HG02623 (cell line): ENCODE results near the gene IDH2.
"Not testable (repeated sequence)": the region's sequence is repeated elsewhere in the genome, so short reads cannot be mapped to it uniquely, and the experiment has no call there.

Experiments used
- ATAC-seq: cut with Tn5 transposase; IDR thresholded peaks from one replicate; pipeline ENCODE4 v1.9.1; 2021; ENCODE audit warnings: moderate library complexity; ENCODE audit not compliant: unreplicated experiment

Gene IDH2

DNA sequence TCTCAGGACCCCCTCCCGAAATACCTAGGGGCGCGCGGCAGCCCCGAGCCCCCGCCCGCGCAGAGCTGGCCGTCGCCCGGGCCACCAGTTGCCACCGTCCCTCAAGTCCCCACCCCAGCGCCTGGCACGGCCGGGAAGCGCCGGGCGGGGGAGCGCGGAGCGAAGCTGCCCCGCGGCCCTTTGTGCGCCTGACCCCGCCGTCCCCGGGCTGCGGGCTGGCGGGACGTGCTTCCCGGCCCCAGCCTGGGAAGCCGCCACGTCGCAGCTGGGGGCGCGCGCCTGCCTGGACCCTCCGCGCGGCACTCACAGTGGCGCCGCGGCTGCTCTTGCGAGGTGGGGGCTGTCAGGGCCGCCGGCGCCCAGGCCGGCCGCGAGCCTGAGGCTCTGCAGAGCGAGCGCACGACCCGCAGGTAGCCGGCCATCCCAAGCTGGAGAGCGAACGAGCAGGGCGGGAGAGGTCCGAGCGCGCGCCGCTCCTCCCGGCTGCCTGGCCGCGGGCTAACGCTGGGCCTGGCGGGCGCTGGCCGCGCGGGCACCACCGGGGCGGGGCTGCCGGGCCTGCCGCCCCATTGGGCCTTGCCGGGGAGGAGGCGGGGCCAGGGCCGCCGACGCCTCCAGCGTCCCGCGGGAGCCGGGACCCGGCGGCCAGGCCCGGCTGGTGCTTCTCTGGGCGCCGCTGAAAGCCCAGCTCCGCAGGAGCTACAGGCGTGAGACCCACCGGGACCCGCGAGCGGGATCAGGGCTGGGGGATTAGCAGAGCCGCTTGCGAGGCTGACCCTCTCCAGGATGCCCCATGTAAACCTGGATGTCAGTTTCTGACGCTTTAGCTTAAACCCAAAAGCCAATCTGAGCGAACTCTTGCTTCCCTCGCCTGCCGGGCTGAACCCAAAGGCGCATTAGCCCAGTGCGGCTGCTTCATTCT, at the start of gene IDH2:
Gene IDH2 (minus strand): TSS at position 500 of the 922 bp plus-strand sequence. CDS start 78 bp downstream, at position 422.
- peak; percentile 65 for ATAC-seq

DNA sequence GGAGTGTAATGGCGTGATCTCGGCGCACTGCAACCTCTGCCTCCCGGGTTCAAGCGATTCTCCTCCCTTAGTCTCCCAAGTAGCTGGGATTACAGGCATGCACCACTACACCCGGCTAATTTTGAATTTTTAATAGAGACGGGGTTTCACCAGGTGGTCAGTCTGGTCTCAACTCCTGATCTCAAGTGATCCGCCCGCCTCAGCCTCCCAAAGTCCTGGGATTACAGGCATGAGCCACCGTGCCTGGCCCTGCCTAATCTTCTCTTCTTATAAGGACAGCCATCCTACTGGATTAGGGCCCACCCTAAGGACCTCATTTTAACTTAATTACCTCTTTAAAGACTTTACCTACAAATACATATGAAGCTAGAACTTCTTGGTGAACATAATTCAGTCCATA, 48.3 kb upstream of the IDH2 start:
- not testable (repeated sequence) for ATAC-seq

DNA sequence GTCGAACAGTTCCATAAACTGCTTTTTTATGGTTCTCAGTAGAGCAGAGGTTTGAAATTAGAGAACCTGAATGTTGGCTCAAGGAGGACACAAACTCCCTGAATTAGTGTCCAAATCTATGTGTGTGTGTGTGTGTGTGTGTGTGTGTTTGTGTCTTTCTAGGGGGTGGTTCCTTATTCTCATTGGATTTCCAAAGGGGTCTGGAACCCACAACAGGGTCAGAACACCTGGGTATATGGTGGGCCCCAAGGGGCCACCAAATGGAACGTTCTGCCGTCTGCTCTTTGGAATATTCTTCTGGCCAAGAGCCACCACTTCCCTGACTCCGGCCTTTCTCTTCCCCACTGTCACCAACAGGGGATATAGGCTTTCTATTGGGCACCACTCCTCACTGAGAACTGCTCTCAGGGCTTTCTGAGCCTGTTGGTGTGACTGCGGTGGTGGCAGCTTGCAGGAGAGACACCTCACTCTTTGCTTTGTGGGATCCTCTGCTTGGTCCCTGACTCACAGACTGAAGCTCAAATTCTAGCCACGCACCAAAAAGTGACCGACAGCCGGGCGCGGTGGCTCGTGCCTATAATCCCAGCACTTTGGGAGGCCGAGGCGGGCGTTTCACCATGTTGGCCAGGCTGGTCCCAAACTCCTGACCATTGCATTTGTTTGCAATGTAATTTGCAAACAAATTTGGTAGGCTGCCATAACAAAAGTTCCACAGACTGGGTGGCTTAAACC, 47.5 kb upstream of the IDH2 start:
- ATAC-seq, result no peak

DNA sequence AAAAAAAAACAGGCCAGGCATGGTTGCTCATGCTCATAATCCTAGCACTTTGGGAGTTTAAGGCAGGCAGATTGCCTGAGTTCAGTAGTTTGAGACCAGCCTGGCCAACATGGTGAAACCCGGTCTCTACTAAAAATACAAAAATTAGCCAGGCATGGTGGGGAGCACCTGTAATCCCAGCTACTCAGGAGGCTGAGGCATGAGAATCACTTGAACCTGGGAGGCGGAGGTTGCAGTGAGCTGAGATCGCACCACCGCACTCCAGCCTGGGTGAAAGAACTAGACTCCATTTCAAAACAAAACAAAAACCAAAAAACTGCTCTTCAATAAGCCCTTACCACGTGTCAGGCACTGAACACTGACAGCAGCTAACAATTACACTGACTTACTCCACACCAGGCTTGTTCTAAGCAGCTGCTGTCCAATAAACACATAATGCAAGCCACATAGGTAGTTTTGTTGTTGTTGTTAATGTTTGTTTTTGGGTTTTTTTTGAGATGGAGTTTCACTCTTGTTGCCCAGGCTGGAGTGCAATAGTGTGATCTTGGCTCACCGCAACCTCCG, 44.0 kb upstream of the IDH2 start:
- ATAC-seq, result not testable (repeated sequence)

DNA sequence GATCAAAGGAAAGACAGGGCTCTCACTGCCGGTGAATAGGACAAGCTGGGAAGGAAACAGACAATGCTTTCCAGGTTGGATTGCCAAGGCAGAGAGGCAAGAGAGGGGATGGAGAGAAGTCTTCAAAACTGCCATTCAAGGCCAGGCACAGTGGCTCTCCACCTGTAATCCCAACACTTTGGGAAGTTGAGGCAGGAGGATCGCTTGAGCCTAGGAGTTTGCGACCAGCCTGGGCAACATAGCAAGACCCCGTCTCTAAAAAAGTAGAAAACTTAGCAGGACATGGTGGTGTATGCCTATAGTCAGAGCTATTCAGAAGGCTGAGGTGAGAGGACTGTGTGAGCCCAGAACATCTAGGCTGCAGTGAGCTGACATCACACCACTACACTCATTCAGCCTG, 43.5 kb upstream of the IDH2 start:
- ATAC-seq, result no peak

DNA sequence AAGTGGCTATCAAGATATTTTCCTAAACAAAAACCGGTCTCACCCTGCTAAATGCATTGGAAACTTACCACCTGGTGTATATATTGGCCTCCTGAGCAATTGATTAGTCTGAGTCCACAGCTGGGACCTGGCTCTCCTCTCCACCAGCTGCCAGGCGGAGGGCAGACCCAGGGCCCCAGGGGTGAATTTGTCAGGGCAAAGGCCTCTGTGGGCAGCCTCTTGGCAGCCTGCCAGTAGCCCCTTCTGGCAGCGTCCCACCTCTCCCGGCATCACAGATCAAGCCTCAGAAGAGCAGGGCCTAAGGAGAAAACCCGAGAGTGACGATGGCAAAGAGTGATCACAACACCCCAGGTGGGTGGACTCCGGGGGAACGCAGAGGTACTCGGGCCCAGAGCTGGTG, 43.0 kb upstream of the IDH2 start:
- no peak for ATAC-seq

DNA sequence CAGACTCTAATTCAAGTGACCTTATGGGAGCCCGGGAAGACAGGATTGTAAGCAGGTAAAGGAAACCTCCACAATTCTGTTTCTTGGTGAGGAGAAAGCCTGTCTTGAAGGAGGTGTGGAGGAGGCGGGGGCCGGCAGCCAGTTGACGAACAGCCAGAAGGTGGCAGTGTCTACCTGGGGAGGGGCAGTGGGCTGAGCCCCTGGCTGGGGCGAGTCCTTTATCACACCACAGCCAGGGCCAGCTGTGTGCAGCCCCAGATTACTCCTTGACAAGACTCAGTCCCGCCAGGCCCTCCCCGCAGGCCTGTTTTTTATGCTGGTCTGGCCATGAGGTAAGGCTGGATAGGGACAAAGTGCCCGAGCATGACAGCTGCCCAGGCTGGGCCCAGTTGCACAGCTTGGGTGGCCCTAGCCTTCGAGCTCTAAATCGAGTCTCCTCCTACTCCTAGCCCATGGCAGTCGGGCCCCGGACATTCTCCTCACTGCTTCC, 40.9 kb upstream of the IDH2 start:
- no peak for ATAC-seq

DNA sequence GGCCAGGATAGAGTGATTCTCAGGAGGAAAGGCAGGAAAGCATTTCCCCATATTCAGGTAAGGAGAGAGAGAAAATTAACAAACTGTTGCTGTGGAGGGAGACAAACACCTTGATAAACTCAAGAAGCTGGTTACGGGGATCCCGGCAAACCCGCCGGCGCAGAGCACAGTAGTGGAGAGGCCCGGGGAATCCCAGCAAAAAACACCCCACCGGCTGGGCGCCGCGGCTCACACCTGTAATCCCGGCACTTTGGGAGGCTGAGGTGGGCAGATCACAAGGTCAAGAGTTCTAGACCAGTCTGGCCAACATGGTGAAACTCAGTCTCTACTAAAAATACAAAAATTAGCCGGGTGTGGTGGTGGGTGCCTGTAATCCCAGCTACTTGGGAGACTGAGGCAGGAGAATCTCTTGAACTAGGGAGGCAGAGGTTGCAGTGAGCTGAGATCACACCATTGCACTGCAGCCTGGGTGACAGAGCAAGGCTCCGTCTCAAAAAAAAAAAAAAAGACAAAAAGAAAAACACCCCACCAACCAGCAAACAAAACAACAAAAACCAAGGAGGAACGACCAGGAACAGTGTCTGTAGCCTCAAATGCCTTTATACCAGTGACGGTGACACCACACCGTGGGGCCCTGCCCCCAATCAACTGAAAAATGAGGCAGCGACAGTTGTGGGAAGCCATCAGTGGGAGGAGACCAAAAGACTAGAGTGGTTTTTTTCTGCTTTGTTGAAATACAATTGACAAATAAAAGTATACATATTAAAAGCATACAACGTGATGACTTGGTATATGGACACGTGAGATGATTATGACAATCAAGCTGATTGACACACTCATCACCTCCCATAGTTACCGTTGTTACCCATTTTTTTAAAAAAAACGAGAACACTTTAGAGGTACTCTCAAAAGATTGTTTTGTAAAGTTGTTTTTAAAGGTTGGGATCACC, 40.2 kb upstream of the IDH2 start:
- no peak for ATAC-seq

DNA sequence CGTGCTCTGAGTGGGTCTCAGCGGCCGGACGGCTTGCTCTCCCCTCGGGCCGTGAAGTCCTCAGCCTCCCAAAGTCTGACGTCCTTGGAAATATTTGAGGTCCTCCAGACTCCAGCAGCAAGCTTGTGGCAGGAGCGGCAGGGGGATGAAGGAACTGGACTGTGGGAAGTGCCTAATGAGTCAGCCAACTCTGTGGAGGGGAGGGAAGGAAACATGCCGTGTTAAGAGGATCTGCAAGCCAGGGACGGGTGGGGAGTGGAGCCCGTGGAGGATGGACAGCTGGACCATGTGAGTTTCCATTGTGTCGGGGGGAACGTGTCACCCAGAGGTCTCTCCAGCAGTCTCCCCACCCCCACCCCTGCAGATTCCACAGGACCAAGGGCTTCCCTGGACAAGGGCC, 39.4 kb upstream of the IDH2 start:
- no peak for ATAC-seq

DNA sequence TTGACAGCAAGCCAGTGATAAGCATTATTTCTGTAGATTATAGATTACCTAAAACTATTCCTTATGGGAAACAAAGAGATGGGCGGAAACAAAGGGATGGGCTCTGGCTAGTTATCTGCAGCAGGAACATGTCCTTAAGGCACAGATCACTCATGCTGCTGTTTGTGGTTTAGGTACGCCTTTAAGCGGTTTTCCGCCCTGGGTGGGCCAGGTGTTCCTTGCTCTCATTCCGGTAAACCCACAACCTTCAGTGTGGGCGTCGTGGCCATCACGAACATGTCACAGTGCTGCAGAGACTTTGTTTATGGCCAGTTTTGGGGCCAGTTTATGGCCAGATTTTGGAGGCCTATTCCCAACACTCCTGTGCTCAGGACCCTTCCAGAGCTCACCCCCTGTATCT, 37.3 kb upstream of the IDH2 start:
- ATAC-seq, result not testable (repeated sequence)

DNA sequence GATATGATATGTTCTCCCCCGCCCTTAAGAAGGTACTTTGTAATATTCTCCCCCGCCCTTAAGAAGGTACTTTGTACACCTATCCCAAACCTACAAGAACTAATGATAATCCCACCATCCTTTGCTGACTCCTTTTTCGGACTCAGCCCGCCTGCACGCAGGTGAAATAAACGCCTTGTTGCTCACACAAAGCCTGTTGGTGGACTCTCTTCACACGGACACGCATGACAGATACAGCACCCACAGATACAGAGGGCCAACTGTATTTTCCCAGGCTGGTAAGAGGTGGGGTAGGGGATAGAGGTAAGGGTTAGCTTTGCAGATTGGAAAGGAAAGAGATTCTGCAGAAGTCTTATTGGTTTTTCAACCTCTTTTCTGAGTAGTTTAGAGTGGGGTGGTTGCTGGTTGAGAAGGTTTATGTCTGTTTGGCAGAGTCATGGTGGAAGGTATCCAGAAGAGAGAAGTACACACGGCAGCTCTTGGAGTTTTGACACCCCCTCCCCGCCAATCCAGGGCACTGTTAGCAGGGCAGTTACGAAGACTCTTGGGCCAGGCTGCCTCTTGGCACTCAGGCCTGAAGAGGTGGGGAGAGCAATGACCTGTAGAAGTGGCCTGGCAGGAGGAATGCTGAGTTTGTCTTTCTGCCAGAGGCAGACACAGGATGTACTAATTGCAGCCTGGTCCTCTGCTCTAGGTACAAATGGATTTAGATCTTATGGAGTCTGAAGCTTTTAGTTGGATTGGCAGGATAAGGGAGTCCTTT, 36.0 kb upstream of the IDH2 start:
- ATAC-seq, result no peak

DNA sequence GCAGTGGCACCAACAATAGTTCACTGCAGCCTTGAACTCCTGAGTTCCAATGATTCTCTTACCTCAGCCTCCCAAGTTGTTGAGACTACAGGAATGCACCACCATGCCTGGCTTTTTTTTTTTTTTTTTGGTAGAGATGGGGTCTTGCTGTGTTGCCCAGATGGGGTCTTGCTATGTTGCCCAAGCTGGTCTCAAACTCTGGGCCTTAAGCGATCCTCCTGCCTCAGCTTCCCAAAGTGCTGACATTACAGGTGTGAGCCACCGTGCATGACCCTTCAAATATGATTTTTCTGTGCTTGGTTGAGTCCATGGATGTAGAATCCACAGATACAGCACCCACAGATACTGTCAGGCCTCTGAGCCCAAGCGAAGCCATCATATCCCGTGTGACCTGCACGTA, 30.2 kb upstream of the IDH2 start:
- no peak for ATAC-seq

DNA sequence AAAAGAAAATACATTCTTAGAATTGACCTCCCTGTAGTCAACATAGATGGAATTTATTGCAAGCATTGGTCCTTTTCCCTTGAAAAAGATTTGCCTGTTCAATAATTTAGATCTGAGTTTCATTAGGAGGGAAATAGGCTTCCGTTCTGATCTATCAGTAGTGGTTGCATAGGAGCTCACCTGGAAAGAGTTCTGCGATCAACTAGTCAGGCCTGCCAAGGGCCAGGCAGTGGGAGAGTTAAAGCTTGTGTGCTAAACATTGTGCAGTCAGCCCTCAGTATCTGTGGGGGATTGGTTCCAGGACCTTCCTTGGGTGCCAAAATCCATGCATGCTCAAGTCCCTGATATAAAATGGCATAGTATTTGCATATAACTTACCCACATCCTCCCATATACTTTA, 29.6 kb upstream of the IDH2 start:
- no peak for ATAC-seq

DNA sequence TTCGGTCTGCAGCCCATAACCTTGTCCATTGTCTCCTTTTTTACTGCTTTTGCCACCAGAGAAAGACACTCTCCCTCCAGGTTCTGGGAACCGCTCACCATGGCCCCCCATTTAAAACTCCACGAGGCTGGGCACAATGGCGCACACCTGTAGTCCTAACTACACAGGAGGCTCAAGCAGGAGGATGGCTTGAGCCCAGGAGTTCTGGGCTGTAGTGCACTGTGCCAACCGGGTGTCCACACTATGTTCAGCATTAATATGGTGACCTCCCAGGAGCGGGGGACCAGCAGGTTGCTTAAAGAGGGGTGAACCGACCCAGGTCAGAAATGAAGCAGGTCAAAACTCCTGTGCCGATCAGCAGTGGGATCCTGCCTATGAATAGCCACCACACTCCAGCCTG, 28.0 kb upstream of the IDH2 start:
- ATAC-seq, result no peak

DNA sequence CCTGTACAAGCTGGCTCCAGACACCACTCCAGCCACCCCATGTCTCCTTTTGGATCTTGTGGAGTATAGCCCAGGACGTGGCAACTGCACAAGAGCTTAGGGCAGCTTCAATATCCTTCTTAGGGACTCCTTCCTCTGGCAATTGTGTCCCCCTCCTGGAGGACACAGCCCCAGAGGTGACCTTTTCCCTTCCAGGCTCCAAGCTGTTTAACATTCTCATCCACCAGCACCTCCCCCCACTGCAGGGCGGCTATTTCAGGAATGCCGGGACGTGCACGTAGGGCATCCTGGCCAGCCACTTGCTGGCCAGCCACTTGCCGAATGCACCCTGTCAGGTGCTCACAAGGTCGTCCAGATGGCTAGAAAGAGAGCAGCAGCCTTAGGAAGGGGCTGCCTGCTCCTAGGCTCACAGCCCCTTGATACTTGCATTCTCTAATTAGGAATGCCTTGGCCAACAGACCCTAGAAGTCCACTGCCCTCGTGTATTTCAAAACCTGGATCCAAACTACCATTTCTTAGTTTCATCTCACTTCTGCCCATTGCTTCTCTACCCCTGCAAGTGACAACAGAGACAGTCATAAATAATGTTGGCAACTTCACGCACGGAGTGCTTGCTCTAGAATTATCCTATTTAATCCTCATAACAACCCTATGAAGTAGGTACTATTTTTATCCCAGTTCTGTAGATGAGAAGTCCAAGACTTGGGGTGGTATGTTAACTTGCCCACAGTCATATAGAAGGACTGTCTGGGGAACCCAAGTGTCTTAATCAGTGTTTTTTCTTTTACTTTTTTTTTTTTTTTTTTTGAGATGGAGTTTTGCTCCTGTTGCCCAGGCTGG, 24.5 kb upstream of the IDH2 start:
- ATAC-seq, result no peak

DNA sequence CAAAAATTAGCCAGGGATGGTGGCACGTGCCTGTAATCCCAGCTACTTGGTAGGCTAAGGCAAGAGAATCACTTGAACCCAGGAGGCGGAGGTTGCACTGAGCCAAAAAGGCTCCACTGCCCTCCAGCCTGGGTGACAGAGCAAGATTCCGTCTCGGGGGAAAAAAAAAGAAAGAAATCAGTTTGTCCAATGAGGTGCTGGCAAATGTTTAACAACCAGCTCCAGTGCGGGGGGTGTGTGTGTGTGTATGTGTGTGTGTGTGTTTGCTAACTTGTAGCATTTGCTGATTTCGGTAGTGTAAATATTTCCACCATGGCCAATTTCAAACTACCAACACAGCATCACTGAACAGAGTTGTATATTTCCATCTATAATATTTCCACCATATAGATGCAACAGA, 23.8 kb upstream of the IDH2 start:
- ATAC-seq, result no peak

DNA sequence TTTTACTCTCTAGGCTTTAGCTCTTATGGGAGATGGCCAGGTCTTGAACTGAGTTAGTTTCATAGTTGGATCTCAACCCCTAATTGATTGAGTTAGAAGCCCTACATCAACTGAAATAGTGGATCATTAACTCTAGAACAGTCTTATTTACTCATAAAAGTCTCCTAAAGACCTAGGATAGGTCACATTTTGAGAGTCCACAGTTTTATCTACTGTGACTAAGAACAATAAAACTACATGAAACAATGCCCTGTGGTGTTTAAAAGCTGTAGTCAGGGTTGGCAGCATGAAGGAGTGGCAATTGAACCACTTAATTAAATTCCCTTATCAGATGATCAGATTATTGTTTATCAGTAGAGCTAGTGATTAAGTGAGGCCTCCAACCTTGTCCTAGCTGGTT, 22.2 kb upstream of the IDH2 start:
- no peak for ATAC-seq

DNA sequence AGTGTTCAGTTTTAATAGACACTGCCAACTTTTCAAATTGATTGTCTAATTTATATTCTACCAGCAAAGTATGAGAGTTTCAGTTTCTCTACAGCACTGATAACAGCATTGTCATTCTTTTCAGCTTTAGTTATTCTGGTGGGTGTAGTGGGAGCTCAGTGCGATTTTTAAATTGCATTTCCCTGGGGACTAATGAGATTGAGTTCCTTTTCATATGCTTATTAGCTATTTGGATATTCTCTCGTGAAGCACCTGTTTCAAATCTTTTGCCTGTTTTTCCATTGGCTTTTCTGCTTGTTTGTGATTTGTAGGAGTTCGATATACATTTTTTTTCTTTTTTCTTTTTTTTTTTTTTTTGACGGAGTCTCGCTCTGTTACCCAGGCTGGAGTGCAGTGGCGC, 18.8 kb upstream of the IDH2 start:
- ATAC-seq, result no peak

DNA sequence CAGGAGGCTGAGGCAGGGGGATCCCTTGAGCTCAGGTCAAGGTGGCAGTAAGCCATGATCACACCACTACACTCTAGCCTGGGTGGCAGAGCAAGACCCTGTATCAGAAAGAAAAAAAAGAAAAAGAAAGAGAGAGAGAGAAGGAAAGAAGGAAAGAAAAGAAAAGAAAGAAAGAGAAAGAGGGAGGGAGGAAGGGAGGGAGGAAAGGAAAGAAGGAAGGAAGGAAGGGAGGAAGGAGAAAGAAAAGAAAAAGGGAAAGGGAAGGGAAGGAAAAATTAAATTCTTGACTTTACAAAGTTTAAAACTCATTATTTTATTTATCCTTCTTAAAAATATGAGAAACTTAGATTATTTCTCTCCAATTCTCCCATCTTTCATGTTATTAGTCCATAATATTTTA, 17.1 kb upstream of the IDH2 start:
- no peak for ATAC-seq
